A549 (cell line): ENCODE data around the gene BATF. TPM values are rescaled to one million over a fixed set of nuclear protein-coding genes. Genes with fewer than 3 reads are reported as not detected.
A peak's percentile ranks its signal among the peaks of the same experiment; 100 is the strongest.

ENCODE experiments used
- ATAC-seq, 2 experiments: fragments of 200-7000 bp in 1 of 2; fragments of >200 bp in 1 of 2; cut with Nextera tagmentation in 1 of 2; cut with Tn5 transposase in 1 of 2; 3 replicates each; pipeline versions ENCODE4 v1.8.0 to v1.9.1; 2018 to 2020; ENCODE audit warnings: mild to moderate bottlenecking in 1 of 2, moderate library complexity in 1 of 2
- CTCF ChIA-PET: fragments of 300-600 bp; sonication (Branson Sonifier 250); formaldehyde crosslinking; extraction: SDS; loops from one replicate; lab custom pipeline; 2021; ENCODE audit warnings: antibody characterized with exemption, inconsistent platforms; lab: Yijun Ruan, JAX
- POLR2A ChIA-PET: fragments of 350-600 bp; formaldehyde crosslinking; extraction: SDS; loops from one replicate; lab custom pipeline; 2021; ENCODE audit warnings: antibody characterized with exemption, inconsistent platforms; lab: Yijun Ruan, JAX
- DNase-seq, 2 experiments: peaks; one replicate each; pipeline versions ENCODE4 v3.0.0 to v3.0.0-alpha.2; 2011 to 2016; ENCODE audit warnings: low read depth in 1 of 2, low spot score in 1 of 2
- FAIRE-seq: peaks from 2 replicates; lab custom pipeline; 2011; peaks lifted over from hg19 to GRCh38; lab: Jason Lieb, UNC
- H3K27ac ChIP-seq, 2 experiments: fragments of >200 bp; sonication (Bioruptor Twin); formaldehyde crosslinking; 3 replicates each; pipeline ENCODE4 v1.5.1; 2016 to 2017
- H3K4me1 ChIP-seq: fragments of >200 bp; sonication (Bioruptor Twin); formaldehyde crosslinking; 3 replicates; pipeline ENCODE4 v1.6.1; 2016
- H3K4me2 ChIP-seq: fragments of >200 bp; sonication (Bioruptor Twin); formaldehyde crosslinking; 3 replicates; pipeline ENCODE4 v1.6.1; 2016
- H3K4me3 ChIP-seq: fragments of >200 bp; sonication (Bioruptor Twin); formaldehyde crosslinking; 3 replicates; pipeline ENCODE4 v1.5.1; 2016
- H3K9me3 ChIP-seq: fragments of >200 bp; sonication (Bioruptor Twin); formaldehyde crosslinking; 3 replicates; pipeline ENCODE4 v1.6.1; 2016
- EHMT2 ChIP-seq: fragments of 200-600 bp; sonication (generic); IDR thresholded peaks from 2 replicates; pipeline ENCODE4 v1.6.1; 2016; ENCODE audit warnings: antibody characterized with exemption, low read depth, mild to moderate bottlenecking, moderate library complexity
- JUN ChIP-seq, 2 experiments: fragments of >200 bp; sonication (Bioruptor Twin); formaldehyde crosslinking; IDR thresholded peaks; 2 replicates in 1 of 2; 3 replicates in 1 of 2; pipeline ENCODE4 v1.6.1; 2016 to 2017
- MAZ ChIP-seq: fragments of 150-350 bp; IDR thresholded peaks from 2 replicates; pipeline ENCODE4 v1.6.1; 2014; ENCODE audit warnings: antibody characterized with exemption, low read depth, low read length, borderline replicate concordance
- NFE2L2 ChIP-seq: fragments of 150-350 bp; conservative IDR thresholded peaks from 2 replicates; pipeline ENCODE4 v1.6.1; 2014; ENCODE audit warnings: low read length
- SREBF2 ChIP-seq: fragments of 450-650 bp; IDR thresholded peaks from 2 replicates; pipeline ENCODE4 v1.6.1; 2014; ENCODE audit warnings: mild to moderate bottlenecking, moderate library complexity
- ZFP36 ChIP-seq: fragments of 450-650 bp; IDR thresholded peaks from 2 replicates; pipeline ENCODE4 v1.6.1; 2014; ENCODE audit warnings: borderline replicate concordance; ENCODE audit not compliant: partially characterized antibody
- ZNF302 ChIP-seq: fragments of 250-450 bp; sonication (Bioruptor Pico); IDR thresholded peaks from 2 replicates; pipeline ENCODE4 v1.9.0; 2021; ENCODE audit warnings: inconsistent platforms, mild to moderate bottlenecking, moderate library complexity
- WGBS: methylation state at CpG from one replicate; pipeline ENCODE4 v1.1.6; 2017; ENCODE audit errors: missing lambda C conversion rate; 5-methylcytosine and 5-hydroxymethylcytosine counted together
- polyA plus RNA-seq, 4 experiments: library from polyadenylated mRNA; depleted of rRNA in 3 of 4; stranded (reverse); fragments of >200 nt; fragmentation: RNase III in 1 of 4; extraction: RNeasy Plus Mini Kit Qiagen cat#74134 plus additional on column Dnase treatment in 1 of 4; gene quantifications; 2 replicates in 3 of 4; 3 replicates in 1 of 4; pipeline ENCODE4 v1.2.3, GENCODE V29; 2011 to 2017
- TF ChIP-seq, protein P1 (sequence below): IDR thresholded peaks from 2 replicates; pipeline ENCODE4 v1.6.1; 2012

Gene BATF
- polyA plus RNA-seq, 2 of the 4 experiments (the other 2 are of a cell fraction) = not detected

DNA sequence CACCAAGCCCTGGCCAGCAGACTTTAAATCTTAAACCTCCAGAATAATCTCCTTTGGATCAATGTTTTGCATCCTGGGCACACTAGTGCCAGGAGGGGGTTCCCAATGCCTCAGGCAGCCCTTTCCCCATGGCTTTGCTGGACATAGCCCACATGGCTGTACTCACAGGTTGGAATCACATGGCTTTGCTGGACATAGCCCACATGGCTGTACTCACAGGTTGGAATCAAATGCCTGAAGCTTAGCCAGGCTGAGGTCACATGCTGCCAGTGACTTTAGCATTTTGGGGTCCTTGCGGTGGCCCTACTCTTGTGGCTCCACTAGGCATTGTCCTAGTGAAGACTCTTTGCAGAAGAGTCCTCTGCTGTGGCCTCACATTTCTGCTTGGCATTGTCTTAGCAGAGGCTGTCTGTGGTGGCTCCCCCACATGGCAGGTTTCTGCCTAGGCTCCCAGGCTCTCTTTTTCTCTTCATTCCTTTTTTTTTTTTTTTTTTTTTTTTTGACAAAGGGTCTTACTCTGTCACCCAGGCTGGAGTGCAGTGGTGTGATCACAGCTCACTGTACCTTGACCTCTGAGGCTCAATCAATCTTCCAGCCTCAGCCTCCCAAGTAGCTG is 69.2 kb downstream of the BATF start:
- DNase-seq (no peak), ATAC-seq (no peak), FAIRE-seq (no peak)
- Histone ChIP-seq H3K4me1 (no peaks in the 10 kb centered on the region), H3K4me3 (no peak overlapping the region), H3K9me3 (peaks cover 22% of the 10 kb centered on the region)
- WGBS = 88% methylated on average over 1 of the region's 1 CpG
- TF ChIP-seq NFE2L2 = no peak
- TF ChIP-seq, all 56 proteins: peak for 0
- no peak overlapping the region for H3K4me2 ChIP-seq
- ChIA-PET CTCF (interaction anchor here (1.6 to 2.3 kb wide), 3 partner anchors 13 to 30 kb away, joined by 3 to 8 read pairs (median 6); partner anchors contain the start of gene FLVCR2), POLR2A (no interaction called here)
- H3K27ac ChIP-seq = no peak overlapping the region

DNA sequence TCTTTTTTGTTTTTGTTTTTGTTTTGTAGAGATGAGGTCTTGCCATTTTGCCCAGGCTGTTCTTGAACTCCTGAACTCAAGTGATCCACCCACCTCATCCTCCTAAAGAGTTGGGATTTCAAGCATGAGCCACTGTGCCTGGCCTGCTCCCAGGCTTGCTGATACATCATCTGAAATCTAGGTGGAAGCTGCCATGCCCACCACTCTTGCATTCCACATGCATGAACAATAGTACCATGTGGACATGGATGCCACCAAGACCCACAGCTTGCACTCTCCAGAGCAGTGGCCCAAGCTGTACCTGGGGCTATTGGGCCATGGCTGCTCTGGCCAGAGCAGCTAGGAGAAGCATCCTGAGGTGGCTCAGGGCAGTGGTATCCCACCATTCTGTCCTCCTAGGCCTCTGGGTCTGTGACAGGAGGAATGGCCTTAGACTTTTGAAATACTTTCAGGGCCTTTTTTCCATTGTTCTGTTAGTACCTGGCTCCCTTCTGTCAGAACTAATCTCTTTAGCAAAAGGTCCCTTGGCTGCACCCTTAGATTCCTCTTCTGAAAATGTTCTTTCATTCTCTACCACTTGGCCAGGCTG is 69.8 kb downstream of the BATF start:
- H3K4me1 ChIP-seq = no peaks in the 10 kb centered on the region
- TF ChIP-seq SREBF2 (no peak), ZFP36 (peak; percentile 81), EHMT2 (no peak)
- TF ChIP-seq, protein P1, sequence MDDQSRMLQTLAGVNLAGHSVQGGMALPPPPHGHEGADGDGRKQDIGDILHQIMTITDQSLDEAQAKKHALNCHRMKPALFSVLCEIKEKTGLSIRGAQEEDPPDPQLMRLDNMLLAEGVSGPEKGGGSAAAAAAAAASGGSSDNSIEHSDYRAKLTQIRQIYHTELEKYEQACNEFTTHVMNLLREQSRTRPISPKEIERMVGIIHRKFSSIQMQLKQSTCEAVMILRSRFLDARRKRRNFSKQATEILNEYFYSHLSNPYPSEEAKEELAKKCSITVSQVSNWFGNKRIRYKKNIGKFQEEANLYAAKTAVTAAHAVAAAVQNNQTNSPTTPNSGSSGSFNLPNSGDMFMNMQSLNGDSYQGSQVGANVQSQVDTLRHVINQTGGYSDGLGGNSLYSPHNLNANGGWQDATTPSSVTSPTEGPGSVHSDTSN = no peak
- no peak overlapping the region for H3K4me2 ChIP-seq
- ATAC-seq = no peak
- no peak for FAIRE-seq
- no peak overlapping the region for H3K4me3 ChIP-seq
- POLR2A ChIA-PET = no interaction called here
- no peak for DNase-seq
- CTCF ChIA-PET = interaction anchor here (1.5 to 2.3 kb wide), 3 partner anchors 12 to 62 kb away, joined by 3 to 8 read pairs (median 3); partner anchors contain the start of gene FLVCR2
- H3K27ac ChIP-seq = no peak overlapping the region
- peaks cover 22% of the 10 kb centered on the region for H3K9me3 ChIP-seq

DNA sequence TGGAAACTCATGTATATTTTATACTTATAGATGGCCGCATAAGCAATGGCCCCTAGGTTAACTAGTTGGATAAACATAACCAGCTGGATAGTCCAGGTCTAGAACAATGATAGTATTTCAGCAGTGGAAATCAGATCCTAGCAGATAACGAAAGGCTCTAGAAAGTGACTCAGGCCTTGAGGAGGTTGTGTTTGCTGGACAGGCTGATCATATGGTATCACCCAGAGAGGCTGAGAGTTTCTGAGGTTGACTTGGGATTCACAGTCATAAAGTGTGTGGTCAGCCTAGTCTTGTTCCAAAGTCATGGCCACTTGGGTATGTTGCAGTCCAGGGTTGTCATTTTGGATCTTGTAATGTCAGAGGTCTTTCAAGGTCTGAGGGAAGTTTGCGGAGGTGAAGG is 73.0 kb downstream of the BATF start:
- H3K4me1 ChIP-seq = no peaks in the 10 kb centered on the region
- POLR2A ChIA-PET = no interaction called here
- ATAC-seq (no peak), FAIRE-seq (no peak), DNase-seq (no peak)
- 81% methylated on average over 3 of the region's 3 CpGs for WGBS
- CTCF ChIA-PET = interaction anchor here (0.7 kb wide), 1 partner anchor 61 kb away, joined by 3 read pairs; no protein-coding TSS in a partner anchor
- no peak overlapping the region for H3K4me3 ChIP-seq
- H3K27ac ChIP-seq = no peak overlapping the region
- peaks cover 22% of the 10 kb centered on the region for H3K9me3 ChIP-seq
- H3K4me2 ChIP-seq = no peak overlapping the region
- TF ChIP-seq MAZ (no peak), ZNF302 (no peak), JUN (IDR thresholded peaks at IDR 0.05) (no peak)

Other genes with a start within 250 kb of the BATF start
- 197 and 256 TPM in 2 replicates for gene FOS, start 243.6 kb upstream of the BATF start, polyA plus RNA-seq (2011; rRNA removed)
- 2.0 to 4.2 TPM (median 2.7 TPM) in 3 replicates for gene FOS, start 243.6 kb upstream of the BATF start, polyA plus RNA-seq (2017; fragmentation: RNase III; extraction: RNeasy Plus Mini Kit Qiagen cat#74134 plus additional on column Dnase treatment)
- 17.2 and 31.2 TPM in 2 replicates for gene JDP2, start 94.4 kb upstream of the BATF start, polyA plus RNA-seq (2011; rRNA removed)
- 22.4 to 25.4 TPM (median 23.2 TPM) in 3 replicates for gene JDP2, start 94.4 kb upstream of the BATF start, polyA plus RNA-seq (2017; fragmentation: RNase III; extraction: RNeasy Plus Mini Kit Qiagen cat#74134 plus additional on column Dnase treatment)
- gene FLVCR2, start 56.2 kb downstream of the BATF start, polyA plus RNA-seq (2011; rRNA removed) = 3.8 and 4.7 TPM in 2 replicates
- 3.1 to 3.9 TPM (median 3.6 TPM) in 3 replicates for gene FLVCR2, start 56.2 kb downstream of the BATF start, polyA plus RNA-seq (2017; fragmentation: RNase III; extraction: RNeasy Plus Mini Kit Qiagen cat#74134 plus additional on column Dnase treatment)
- 22.3 and 23.4 TPM in 2 replicates for gene ERG28, start 138.4 kb downstream of the BATF start, polyA plus RNA-seq (2011; rRNA removed)
- 14.0 to 19.1 TPM (median 18.8 TPM) in 3 replicates for gene ERG28, start 138.4 kb downstream of the BATF start, polyA plus RNA-seq (2017; fragmentation: RNase III; extraction: RNeasy Plus Mini Kit Qiagen cat#74134 plus additional on column Dnase treatment)
- 23.7 and 36.7 TPM in 2 replicates for gene TTLL5, start 138.8 kb downstream of the BATF start, polyA plus RNA-seq (2011; rRNA removed)
- 18.4 to 19.7 TPM (median 18.8 TPM) in 3 replicates for gene TTLL5, start 138.8 kb downstream of the BATF start, polyA plus RNA-seq (2017; fragmentation: RNase III; extraction: RNeasy Plus Mini Kit Qiagen cat#74134 plus additional on column Dnase treatment)